RCC 7860 (cell line): Measurements from ENCODE around the gene CD164.
"Not testable (repeated sequence)": the region's sequence is repeated elsewhere in the genome, so short reads cannot be mapped to it uniquely, and the experiment has no call there.

ENCODE experiments used
- DNase-seq: peaks from one replicate; pipeline ENCODE4 v3.0.0-alpha.2; 2015; ENCODE audit warnings: low spot score
- FAIRE-seq: peaks from 2 replicates; lab custom pipeline; 2012; peaks lifted over from hg19 to GRCh38; lab: Jason Lieb, UNC

The CD164 gene

DNA sequence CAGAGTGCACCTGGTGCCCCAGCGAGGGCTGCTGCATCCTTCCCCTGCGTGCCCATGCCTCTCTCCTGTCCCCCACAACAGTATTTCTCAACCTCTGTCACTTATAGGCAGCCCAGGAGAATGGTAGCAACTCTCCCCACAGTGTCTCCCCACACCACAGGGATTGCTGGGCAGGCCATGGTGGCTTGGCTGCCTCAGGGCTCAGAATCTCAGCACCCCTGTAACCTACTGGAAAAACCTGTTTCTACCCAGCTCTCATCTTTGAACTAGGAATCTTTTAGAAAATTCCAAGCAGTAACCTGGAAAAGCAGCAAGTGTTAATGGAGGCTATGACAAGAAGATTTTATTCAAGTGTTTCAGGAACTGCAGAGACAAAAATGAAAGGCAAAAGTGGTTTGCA lies 38.0 kb downstream of the CD164 start:
- FAIRE-seq: no peak

DNA sequence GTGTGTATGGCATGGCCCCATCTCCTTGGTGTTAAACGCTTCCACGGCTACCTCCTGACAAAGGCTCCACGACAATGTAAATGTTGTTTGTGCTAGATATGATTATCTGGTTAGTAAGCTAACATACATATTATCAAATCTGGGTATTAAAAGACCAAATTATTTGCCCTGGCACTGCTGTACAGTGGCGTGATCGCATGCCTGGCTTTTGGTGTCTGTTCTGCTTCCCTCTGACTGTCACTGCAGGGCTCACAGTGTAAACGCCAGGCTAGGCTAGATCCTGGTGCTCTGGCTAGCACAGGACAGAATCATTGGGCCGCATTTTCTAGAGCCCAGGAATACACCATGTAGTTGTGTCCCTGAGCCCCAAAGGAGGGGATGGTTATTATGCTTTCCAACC lies 38.7 kb downstream of the CD164 start:
- no peak for FAIRE-seq

More for the DNA sequence above, 38.0 kb downstream of the CD164 start:
- no peak for DNase-seq

DNA sequence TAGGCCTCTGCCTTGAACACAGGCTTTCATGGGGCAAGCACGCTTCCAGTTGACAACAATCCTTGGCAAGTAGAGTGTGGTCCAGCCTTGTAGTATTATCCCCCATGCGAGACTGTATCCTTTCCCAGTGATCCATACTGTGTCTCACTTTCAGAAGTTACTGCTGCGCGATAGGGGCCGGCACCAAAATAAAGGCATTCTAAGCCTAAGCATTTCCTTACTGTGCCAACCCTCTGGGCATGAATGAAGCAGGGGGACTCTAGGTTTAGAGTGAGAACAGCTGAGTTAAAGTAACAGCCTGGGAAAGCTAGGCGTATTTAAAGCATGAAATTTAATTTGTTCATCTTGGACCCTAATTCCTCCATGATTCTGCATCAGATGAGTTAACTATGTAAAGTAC lies 39.4 kb downstream of the CD164 start:
- DNase-seq (no peak), FAIRE-seq (no peak)

More for the DNA sequence above, 38.7 kb downstream of the CD164 start:
- no peak for DNase-seq

DNA sequence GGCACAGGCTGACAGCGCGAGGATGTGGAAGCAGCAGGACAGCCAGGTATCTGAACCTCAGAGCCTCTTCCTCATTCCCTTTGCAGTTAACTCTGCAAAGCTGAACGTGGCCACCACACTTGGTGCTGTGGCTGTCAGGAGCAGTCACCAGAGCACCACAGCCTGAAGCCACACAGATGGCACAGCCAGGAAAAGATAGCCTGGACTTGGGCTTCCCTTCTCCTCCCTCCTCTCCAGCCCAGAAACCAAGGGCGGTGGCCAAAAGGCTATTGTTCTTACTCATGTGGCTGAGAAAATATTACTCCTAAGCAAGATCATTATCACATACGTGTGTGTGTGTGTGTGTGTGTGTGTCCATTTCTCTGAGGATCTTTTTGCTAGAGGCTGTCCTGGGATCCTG lies 39.8 kb downstream of the CD164 start:
- DNase-seq: no peak
- FAIRE-seq: no peak

DNA sequence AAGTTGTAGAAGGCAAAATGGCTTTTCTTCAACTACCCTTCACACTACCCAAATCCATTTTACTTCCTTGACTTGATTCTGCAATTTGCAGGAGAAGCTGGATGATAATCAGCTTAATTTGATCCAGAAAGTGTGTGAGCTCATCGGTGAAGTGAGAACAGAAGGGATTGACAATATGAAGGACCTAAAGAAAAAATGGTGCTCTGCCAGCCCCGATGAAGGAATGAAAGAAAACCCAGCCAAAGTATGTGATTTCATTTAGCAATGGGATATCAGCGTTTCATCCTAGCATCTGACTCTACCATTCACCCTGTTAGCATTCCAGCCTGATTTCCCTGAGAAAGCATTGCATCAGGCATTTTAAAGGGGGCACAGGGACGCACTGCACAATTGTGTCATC lies 41.5 kb downstream of the CD164 start:
- FAIRE-seq (no peak), DNase-seq (no peak)

DNA sequence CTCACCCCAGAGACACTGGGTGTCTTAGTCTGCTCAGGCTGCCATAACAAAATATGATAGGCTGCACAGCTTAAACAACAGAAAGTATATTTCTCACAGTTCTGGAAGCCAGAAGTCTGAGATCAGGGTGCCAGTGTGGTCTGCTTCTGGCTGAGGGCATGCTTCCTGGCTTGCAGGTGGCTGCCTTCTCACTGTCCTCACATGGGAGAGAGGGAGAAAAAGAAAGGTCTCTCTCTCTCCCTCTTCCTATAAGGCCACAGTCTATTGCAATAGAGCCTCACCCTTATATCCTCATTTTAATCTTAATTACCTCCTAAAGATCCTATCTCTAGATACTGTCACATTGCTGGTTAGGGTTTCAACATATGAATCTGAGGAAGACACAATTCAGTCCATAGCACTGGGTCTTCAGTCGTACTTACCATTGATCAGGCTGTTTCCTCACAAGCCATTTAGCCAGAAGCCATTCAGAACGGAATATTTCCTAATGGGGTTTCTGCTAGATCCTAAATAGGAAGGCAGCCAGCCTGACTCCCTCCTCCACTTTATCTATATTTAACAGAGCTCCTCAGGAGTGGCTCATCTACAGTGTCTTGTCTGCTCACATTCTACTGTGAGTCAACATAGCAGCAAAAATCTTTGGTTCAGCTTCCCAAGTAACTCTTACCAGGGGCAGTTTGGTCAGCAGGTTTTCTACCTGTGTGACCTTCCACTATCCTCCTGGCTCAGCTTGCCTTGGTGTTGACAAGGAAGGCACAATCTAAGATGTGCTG lies 42.2 kb downstream of the CD164 start:
- no peak for FAIRE-seq
- DNase-seq: no peak

DNA sequence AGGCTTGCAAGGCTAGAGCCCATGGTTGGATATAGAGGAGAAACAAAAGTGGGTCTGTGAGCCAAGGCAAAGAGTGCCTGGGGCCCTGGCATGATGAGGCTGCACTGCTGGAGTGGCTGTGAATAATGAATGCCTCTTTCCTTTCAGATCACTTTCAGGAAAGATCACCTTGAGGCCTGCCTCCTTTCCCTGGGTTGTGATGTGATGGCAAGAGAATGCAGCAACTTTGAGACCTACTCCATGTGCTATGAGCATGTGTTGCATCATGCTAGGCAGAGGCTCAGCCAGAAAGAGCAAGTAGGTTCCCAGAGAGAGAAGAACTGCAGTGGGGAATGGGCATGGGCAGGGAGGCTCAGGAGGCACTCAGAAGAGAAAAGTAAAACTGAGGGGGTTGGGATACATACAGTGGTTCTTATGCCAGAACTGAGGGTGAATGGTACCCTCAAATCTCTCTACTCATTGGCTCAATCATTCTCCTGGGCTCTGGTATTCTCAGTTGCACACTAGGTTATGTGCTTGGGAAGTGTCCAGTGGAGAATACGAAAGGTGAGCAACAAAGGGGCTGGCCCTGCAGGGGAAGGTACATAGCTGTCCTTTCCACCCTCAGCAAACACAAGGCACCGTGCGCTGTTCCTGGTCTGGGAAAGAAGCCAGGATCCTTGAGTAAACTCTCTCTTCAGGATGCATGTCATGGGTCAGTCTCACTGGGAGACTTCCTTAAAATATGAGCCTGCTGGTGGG lies 45.9 kb downstream of the CD164 start:
- no peak for FAIRE-seq
- DNase-seq: no peak

DNA sequence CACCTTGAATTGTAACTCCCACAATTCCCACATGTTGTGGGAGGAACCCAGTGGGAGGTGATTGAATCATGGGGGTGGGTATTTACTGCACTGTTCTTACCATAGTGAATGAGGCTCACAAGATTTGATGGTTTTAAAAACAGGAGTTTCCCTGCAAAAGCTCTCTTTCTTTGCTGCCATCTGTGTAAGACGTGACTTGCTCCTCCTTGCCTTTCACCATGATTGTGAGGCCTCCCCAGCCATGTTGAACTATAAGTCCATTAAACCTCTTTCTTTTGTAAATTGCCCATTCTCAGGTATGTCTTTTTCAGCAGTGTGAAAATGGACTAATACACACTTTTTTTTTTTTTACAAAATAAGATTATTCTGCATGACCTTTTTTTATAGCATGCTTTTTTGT lies 48.4 kb downstream of the CD164 start:
- DNase-seq, FAIRE-seq: not testable (repeated sequence)

DNA sequence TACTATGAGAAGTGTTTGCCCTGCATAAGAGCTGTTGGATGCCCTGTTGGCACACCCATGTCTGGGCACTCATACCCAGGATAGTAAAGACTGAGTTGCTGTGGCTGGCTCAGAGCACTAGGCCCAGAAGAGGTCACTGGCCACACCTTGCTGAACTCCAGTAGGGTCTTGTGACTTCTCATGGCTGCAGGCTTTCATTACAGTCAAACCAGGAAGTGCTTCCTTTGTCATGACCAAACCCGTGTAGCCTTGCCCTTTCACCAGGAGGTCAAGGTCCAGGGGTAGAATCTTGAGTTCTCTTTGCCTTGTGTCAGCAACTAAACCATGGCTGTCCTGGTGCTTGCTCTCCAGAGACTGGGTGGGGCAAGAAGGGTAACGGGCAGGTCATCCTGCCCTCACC lies 49.5 kb downstream of the CD164 start:
- FAIRE-seq: no peak
- no peak for DNase-seq

DNA sequence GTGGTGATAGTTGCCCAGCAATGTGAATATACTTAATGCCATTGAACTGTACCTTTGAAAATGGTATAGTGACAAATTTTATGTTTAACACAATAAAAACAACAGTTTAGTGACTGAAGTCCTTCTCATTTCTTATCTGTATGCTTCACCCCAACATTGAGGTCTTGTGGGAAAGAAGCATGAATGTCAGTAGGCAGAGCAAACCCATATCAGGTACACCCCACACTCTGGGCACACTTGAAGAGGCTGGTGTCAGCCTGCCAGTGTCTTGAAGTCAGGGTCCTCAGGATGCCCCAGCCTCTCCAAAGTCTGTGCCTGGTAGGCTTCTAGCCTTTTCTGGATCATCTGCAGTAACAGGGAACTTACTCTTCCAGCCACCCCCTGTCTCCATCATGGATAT lies 51.2 kb downstream of the CD164 start:
- no peak for DNase-seq
- no peak for FAIRE-seq

DNA sequence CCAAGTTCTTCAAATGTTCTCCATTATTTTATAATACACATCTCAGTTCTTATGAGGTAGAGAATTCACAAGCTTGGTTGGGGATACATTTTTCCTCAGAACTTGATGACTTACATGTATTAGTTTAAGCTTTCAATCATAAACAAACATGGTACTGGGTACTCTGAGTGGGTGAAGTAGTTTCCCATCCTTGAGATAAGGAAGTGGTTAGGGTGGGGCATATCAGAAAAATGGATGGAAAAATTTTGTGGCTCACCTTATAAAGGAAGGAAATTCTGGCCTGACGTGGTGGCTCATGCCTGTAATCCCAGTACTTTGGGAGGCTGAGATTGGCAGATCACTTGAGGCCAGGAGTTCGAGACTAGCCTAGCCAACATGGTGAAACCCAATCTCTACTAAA lies 52.0 kb downstream of the CD164 start:
- no peak for DNase-seq
- no peak for FAIRE-seq

DNA sequence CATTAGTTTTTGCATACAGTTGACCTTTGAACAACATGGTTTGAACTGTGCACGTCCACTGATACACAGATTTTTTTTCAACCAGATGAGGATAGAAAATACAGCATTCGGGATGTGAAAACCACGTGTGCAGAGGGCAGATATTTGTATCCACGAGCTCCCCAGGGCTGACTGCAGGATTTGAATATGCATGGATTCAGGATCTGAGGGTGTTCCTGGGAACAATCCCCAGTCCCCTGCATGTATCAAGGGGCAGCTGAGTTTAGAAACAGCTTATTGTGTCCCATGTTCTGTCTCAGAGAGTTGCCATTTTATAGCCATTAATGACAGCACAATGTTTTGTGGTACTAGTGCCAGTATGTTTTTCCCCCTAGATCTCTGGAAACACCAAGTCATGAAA lies 53.6 kb downstream of the CD164 start:
- DNase-seq: no peak
- no peak for FAIRE-seq

DNA sequence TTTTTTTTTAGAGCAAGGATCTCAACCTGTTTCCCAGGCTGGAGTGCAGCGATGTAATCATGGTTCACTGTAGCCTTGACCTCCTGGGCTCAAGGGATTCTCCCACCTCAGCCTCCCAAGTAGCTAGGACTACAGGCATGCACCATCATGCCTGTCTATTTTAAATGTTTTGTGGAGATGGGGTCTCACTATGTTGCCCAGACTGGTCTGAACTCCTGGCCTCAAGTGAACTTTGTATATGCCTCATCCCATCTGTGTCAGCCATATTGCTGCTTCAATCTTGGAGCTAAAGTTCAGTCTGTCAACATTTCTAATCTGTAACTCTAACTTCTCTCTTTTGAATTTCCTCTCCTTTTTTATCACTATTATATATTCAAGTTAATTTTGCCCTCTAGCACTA lies 54.3 kb downstream of the CD164 start:
- no peak for DNase-seq
- FAIRE-seq: no peak

DNA sequence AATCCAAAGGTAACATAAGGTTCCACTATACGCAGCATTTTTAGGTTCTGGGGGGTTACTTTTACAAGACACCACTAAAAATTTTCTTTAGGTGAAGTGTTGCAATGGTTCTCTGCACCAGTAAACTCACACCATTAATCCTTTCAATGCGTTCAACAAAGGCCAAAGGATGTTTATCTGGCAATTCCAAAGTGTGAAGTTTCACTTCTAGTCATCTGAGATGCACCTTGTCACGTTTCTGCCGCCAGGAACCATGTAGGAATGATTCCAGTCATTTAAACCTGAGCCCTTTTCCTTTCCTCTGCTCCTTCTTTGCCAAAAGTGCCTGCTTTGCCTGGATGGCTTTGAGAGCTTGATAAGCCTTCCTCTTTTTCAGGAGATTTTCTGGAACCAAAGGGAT lies 54.8 kb downstream of the CD164 start:
- DNase-seq (no peak), FAIRE-seq (no peak)

DNA sequence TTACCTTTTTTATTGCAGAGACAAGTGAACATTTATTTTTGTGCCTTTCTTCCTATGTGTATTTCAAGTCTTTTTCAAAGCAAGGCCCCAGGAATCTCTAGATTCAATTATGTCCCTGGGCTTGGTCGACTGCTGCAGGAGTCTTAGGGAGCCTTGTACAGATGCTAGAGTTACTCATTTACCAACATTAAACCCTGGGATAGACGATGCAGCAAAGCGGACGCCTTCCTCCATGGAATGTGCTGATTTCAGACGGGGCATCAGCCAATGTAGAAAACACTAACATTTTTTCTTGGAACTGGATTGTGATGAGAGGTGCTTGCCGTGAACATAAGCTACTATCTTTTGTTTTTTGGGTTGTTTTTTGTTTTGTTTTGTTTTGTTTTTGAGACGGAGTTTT lies 55.9 kb downstream of the CD164 start:
- DNase-seq (no peak), FAIRE-seq (no peak)

DNA sequence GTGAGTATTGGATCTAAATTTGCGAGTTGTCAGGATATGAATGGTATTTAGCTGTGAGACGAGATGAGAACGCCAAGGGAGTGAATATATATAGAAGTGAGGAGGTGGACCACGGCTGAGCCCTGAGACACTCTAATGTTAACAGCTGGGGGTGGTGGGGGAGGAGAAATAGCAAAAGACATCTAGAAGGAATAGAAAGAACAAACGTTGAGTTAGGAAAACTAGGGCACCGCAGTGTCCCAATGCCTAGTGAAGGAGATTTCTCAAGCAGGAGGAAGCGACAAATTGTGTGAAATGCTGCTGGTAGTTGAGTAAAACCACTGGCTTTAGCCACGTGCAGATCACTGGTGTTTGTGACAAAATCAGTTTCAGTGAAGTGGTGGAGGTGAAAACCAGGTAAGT lies 56.9 kb downstream of the CD164 start:
- DNase-seq (no peak), FAIRE-seq (no peak)

DNA sequence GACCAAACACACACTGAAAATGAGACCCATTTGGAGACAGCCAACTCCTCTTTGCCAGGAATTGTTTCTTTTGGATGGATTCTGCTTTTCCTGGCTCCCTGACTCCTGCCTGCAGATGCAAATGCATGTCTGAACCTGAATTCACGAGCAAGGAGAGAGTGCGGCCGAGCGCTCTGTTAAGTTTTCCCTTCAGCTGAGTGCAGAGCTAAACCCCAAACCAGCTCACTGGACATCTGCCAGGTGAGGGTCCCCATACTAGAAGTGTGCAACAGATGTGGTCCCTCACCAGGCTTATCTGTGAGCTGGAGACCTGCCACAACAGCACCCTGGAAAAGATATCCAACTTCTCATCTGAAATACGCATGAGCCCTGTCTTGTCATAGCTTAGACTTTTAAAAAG lies 59.0 kb downstream of the CD164 start:
- no peak for FAIRE-seq
- DNase-seq: no peak

DNA sequence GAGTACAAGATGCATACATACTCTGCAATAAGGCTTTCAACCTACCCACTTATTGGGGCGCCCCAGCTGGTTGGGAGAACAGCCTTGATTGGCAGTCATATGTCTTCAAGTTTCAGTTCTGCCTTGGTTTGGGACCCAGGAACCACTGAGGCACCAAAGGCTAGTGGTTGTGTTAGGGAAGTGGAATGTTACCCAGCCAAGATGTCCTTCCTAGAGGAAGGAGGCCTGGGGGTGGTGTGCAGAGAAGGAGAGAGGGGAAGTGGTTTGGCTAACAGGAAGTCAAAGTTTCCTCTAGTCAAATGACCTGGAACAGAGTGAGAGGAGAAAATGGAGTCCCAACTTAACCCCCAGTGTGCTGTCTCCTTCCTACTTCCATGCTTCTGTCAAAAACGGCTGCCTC lies 59.4 kb downstream of the CD164 start:
- no peak for DNase-seq
- FAIRE-seq: no peak

DNA sequence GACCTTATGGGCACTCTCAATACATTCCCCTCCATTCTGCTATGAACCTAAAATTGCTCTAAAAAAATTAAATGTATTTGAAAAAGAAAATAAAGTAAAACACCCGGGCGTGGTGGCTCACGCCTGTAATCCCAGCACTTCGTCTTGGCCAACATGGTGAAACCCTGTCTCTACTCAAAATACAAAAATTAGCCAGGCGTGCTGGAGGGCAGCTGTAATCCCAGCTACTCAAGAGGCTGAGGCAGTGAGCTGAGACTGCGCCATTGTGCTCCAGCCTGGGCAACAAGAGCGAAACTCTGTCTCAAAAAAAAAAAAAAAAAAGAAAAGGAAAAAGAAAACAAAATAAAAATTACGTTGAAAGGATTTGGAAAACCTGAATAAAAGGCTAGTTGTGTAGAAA lies 60.5 kb downstream of the CD164 start:
- DNase-seq (no peak), FAIRE-seq (no peak)

DNA sequence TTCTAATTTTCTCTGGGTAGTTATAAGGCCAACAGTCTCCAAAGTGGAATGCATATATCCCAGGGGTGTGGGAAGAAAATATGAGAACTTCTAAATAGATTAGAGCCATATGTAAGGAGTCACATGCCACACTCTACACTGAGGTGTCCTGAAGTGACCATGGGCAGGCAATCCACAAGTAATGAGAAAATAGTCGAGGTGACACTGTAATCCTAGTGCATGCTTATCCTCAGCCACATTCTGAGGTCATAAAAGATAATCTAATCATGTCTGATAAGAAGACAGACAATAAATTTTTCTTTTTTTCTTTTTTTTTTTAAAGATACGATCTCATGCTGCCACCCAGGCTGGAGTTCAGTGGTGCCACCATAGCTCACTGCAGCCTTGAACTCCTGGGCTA lies 62.2 kb downstream of the CD164 start:
- FAIRE-seq: no peak
- DNase-seq: no peak

DNA sequence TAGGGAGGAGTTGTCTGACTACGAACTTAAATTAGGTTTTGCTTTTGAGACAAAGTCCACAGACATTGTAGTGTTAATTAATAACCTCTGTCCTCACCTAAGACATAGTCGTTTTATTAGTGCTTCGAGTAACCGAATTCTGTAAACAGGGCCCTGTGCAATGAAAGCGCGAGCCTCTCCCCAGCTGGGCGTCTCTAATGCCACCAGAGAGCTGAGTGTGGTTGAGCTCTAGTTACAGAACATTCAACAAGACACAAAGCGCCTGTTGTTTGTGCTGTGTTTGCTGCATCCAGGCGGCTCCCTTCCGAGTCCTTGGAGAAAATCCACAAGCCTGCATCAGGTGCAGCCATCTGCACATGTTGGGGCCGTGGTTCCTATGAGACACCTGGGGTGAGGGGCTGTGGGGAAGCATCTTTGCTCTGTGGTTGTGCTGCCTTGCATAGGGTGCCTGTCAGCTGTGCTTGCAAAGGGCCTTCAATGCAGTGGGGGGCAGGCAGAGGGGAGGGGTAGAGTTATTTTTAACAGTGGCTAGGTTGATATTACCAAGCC lies 63.9 kb downstream of the CD164 start:
- no peak for FAIRE-seq

DNA sequence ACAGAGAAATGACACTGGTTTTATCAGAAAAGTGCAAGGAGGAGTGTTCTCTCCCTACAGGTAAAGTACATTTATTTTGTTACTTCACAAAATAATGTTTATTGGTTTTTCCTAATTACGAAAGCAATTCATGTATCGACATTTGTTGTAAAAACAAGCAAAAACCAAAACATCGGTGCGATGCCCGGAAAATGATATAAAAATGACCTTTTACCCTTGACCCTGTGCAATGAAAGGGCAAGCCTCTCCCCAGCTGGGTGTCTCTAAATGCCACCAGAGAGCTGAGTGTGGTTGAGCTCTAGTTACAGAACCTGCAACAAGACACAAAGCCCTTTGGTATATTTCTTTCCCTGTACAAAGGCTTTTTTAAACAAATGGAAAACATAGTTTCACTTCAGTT lies 65.4 kb downstream of the CD164 start:
- FAIRE-seq (no peak), DNase-seq (no peak)

More for the DNA sequence above, 63.9 kb downstream of the CD164 start:
- DNase-seq: no peak
